Keratinocyte (primary cell): ENCODE results near the gene SREK1IP1. TPM values are rescaled to one million over a fixed set of nuclear protein-coding genes. Genes with fewer than 3 reads are reported as not detected.

Experiments used
- DNase-seq: peaks from one replicate; pipeline ENCODE4 v3.0.0-alpha.2; 2011; ENCODE audit warnings: low read depth, missing footprints, low spot score
- FAIRE-seq: peaks from 2 replicates; lab custom pipeline; 2011; peaks lifted over from hg19 to GRCh38; lab: Jason Lieb, UNC
- H2AFZ ChIP-seq: 2 replicates; pipeline ENCODE4 v1.6.0; 2012; ENCODE audit warnings: low read length, control low read depth, inconsistent platforms; ENCODE audit not compliant: control insufficient read depth
- H3K27ac ChIP-seq: 2 replicates; pipeline ENCODE4 v1.5.1; 2011; ENCODE audit warnings: low read length; ENCODE audit not compliant: control insufficient read depth, insufficient read depth
- H3K27me3 ChIP-seq: 3 replicates; pipeline ENCODE4 v1.6.0; 2011; ENCODE audit warnings: low read length; ENCODE audit not compliant: control insufficient read depth, insufficient read depth; ENCODE audit errors: extremely low read depth
- H3K36me3 ChIP-seq, 2 experiments: 2 replicates in 1 of 2; 3 replicates in 1 of 2; pipeline ENCODE4 v1.5.1; 2011; ENCODE audit warnings: low read length in 2 of 2, mild to moderate bottlenecking in 1 of 2; ENCODE audit not compliant: control insufficient read depth in 2 of 2, insufficient read depth in 2 of 2; ENCODE audit errors: extremely low read depth in 1 of 2
- H3K4me1 ChIP-seq: 3 replicates; pipeline ENCODE4 v1.5.1; 2011; ENCODE audit warnings: low read length; ENCODE audit not compliant: control insufficient read depth, insufficient read depth; ENCODE audit errors: extremely low read depth
- H3K4me2 ChIP-seq: 3 replicates; pipeline ENCODE4 v1.6.0; 2011; ENCODE audit warnings: low read depth, low read length; ENCODE audit not compliant: control insufficient read depth, insufficient read depth; ENCODE audit errors: extremely low read depth
- H3K4me3 ChIP-seq, 3 experiments: fragments of 200-600 bp in 1 of 3; sonication (generic) in 1 of 3; 2 replicates in 2 of 3; 3 replicates in 1 of 3; pipeline ENCODE4 v1.5.1; 2011 to 2016; ENCODE audit warnings: low read length in 3 of 3, mild to moderate bottlenecking in 3 of 3, control low read depth in 2 of 3, inconsistent platforms in 1 of 3, low read depth in 1 of 3, mixed read lengths in 1 of 3, mixed run types in 1 of 3, moderate library complexity in 1 of 3; ENCODE audit not compliant: control insufficient read depth in 2 of 3, insufficient read depth in 2 of 3; ENCODE audit errors: extremely low read depth in 1 of 3
- H3K79me2 ChIP-seq: 2 replicates; pipeline ENCODE4 v1.6.0; 2012; ENCODE audit warnings: low read length; ENCODE audit not compliant: control insufficient read depth, insufficient read depth
- H3K9ac ChIP-seq: 3 replicates; pipeline ENCODE4 v1.6.0; 2011; ENCODE audit warnings: low read length; ENCODE audit not compliant: control insufficient read depth, insufficient read depth; ENCODE audit errors: extremely low read depth
- H3K9me1 ChIP-seq: 3 replicates; pipeline ENCODE4 v1.6.0; 2011; ENCODE audit warnings: low read length; ENCODE audit not compliant: control insufficient read depth, insufficient read depth; ENCODE audit errors: extremely low read depth
- H3K9me3 ChIP-seq: 2 replicates; pipeline ENCODE4 v1.5.1; 2012; ENCODE audit warnings: low read depth, low read length; ENCODE audit not compliant: control insufficient read depth
- H4K20me1 ChIP-seq: 3 replicates; pipeline ENCODE4 v1.6.0; 2011; ENCODE audit warnings: low read length; ENCODE audit not compliant: control insufficient read depth, insufficient read depth; ENCODE audit errors: extremely low read depth
- CTCF ChIP-seq, 3 experiments: IDR thresholded peaks in 1 of 3; conservative IDR thresholded peaks in 1 of 3; optimal IDR thresholded peaks in 1 of 3; 2 replicates in 2 of 3; 3 replicates in 1 of 3; pipeline versions ENCODE3 to v1.5.1; 2011; ENCODE audit warnings: low read length in 3 of 3, mild to moderate bottlenecking in 3 of 3, moderate library complexity in 2 of 3, control low read depth in 1 of 3, inconsistent platforms in 1 of 3; ENCODE audit not compliant: insufficient read depth in 2 of 3; ENCODE audit errors: extremely low read depth in 1 of 3
- EZH2 ChIP-seq: IDR thresholded peaks from one replicate; pipeline ENCODE4 v1.6.1; 2012; ENCODE audit warnings: inconsistent platforms, mild to moderate bottlenecking, low read length, moderate library complexity
- dilution Hi-C: fragments of 300-500 bp; cut with MboI; formaldehyde crosslinking; loops from one replicate; pipeline ENCODE4 v1.7.0; 2020; ENCODE audit warnings: low sequenced_read_pairs; ENCODE audit not compliant: extremely low pct_ligation_motif_present
- polyA plus RNA-seq, 5 experiments: library from polyadenylated mRNA; depleted of rRNA in 3 of 5; stranded (reverse) in 3 of 5; stranded (forward) in 1 of 5; unstranded in 1 of 5; fragments of >200 nt; gene quantifications; 1 replicate in 1 of 5; 2 replicates in 3 of 5; 3 replicates in 1 of 5; pipeline versions ENCODE4 v1.2.1 to v1.2.3, GENCODE V29; 2011 to 2012; ENCODE audit warnings: missing spikeins in 2 of 5, low read depth in 1 of 5, low replicate concordance in 1 of 5

SREK1IP1 gene
- polyA plus RNA-seq, 1 donor (not counting 4 experiments of a cell fraction or from before 2014, with no cell fraction given), result 10.8 TPM

GRCh38 chr5:64763948-64764503 lies 4.5 kb downstream of the SREK1IP1 start:
- H2AFZ ChIP-seq, result no peak overlapping the region
- peaks cover 93% of the 10 kb centered on the region for H3K79me2 ChIP-seq
- H3K4me2 ChIP-seq, result no peak overlapping the region
- peaks cover 24% of the 10 kb centered on the region for H3K4me1 ChIP-seq
- H3K9ac ChIP-seq, result no peak overlapping the region
- FAIRE-seq (no peak), DNase-seq (no peak)
- peaks cover 4 to 14% of the 10 kb centered on the region in 2 experiments for H3K36me3 ChIP-seq
- no peak overlapping the region for H3K27ac ChIP-seq
- no peaks in the 10 kb centered on the region for H3K9me3 ChIP-seq
- no peak overlapping the region for H3K4me3 ChIP-seq
- no peaks in the 10 kb centered on the region for H3K27me3 ChIP-seq
- TF ChIP-seq EZH2, result no peak
- TF ChIP-seq CTCF (optimal IDR thresholded peaks at IDR 0.05 in 1 of 3, IDR thresholded peaks at IDR 0.05 in 1 of 3, conservative IDR thresholded peaks at IDR 0.05 in 1 of 3; ENCODE audit: extremely low read depth in 1 of 3, insufficient read depth in 2 of 3, low read length in 3 of 3), result no peak
- dilution Hi-C loops, result no loop called here
- no peaks in the 10 kb centered on the region for H3K9me1 ChIP-seq
- H4K20me1 ChIP-seq, result no peaks in the 10 kb centered on the region

- Histone ChIP-seq H4K20me1 (no peaks in the 10 kb centered on the region), H3K9ac (no peak overlapping the region), H3K27ac (no peak overlapping the region), H3K9me1 (no peaks in the 10 kb centered on the region), H3K4me3 (no peak overlapping the region), H2AFZ (no peak overlapping the region), H3K9me3 (no peaks in the 10 kb centered on the region), H3K36me3 (peaks cover 4 to 9% of the 10 kb centered on the region in 2 experiments), H3K4me2 (no peak overlapping the region), H3K27me3 (no peaks in the 10 kb centered on the region), H3K4me1 (peaks cover 4% of the 10 kb centered on the region), H3K79me2 (peaks cover 93% of the 10 kb centered on the region)
- DNase-seq (no peak), FAIRE-seq (no peak)
- TF ChIP-seq EZH2 (no peak), CTCF (optimal IDR thresholded peaks at IDR 0.05 in 1 of 3, IDR thresholded peaks at IDR 0.05 in 1 of 3, conservative IDR thresholded peaks at IDR 0.05 in 1 of 3; ENCODE audit: extremely low read depth in 1 of 3, insufficient read depth in 2 of 3, low read length in 3 of 3) (no peak)
- dilution Hi-C loops, result no loop called here
These were observed 8.4 kb downstream of the SREK1IP1 start for GRCh38 chr5:64759960-64760660.
